GM21423 (cell line): ENCODE data around the gene MASP2.
"Not testable (repeated sequence)": the region's sequence is repeated elsewhere in the genome, so short reads cannot be mapped to it uniquely, and the experiment has no call there.

ENCODE experiments used
- ATAC-seq: cut with Tn5 transposase; IDR thresholded peaks from one replicate; pipeline ENCODE4 v1.9.1; 2021; ENCODE audit warnings: mild to moderate bottlenecking, moderate library complexity; ENCODE audit not compliant: unreplicated experiment

MASP2 gene

GRCh38 chr1:10992004-10992403 is 55.0 kb downstream of the MASP2 start:
- not testable (repeated sequence) for ATAC-seq

GRCh38 chr1:10990828-10991227 is 56.2 kb downstream of the MASP2 start:
- no peak for ATAC-seq

- ATAC-seq, result not testable (repeated sequence)
These were observed 57.0 kb downstream of the MASP2 start for GRCh38 chr1:10989920-10990516.

- ATAC-seq, result no peak
These were observed 57.9 kb downstream of the MASP2 start for GRCh38 chr1:10989095-10989494.

- ATAC-seq, result no peak
These were observed 59.1 kb downstream of the MASP2 start for GRCh38 chr1:10987840-10988417.

- ATAC-seq, result no peak
These were observed 60.5 kb downstream of the MASP2 start for GRCh38 chr1:10986525-10986890.

GRCh38 chr1:10980841-10981727 is 66.0 kb downstream of the MASP2 start:
- no peak for ATAC-seq

- no peak for ATAC-seq
These were observed 66.9 kb downstream of the MASP2 start for GRCh38 chr1:10980094-10980577.

GRCh38 chr1:10979483-10979920 is 67.5 kb downstream of the MASP2 start:
- ATAC-seq, result no peak

GRCh38 chr1:10978719-10979118 is 68.3 kb downstream of the MASP2 start:
- ATAC-seq, result no peak
